Ovary (tissue), 3 donors: ENCODE results near the gene LEMD1.

Source experiments
- CTCF ChIP-seq, 3 donors: fragments of 450-650 bp in 2 of 3; fragments of 200-600 bp in 1 of 3; IDR thresholded peaks; one replicate each; pipeline versions ENCODE4 v1.5.1 to v1.8.0; 2016 to 2022; ENCODE audit warnings: antibody characterized with exemption in 3 of 3, mild to moderate bottlenecking in 1 of 3
- EP300 ChIP-seq: sonication (generic); formaldehyde crosslinking; IDR thresholded peaks from one replicate; pipeline ENCODE4 v1.6.1; 2017; ENCODE audit warnings: antibody characterized with exemption
- donor health status: DM: no; HTN: no; CAD: no.

DNA sequence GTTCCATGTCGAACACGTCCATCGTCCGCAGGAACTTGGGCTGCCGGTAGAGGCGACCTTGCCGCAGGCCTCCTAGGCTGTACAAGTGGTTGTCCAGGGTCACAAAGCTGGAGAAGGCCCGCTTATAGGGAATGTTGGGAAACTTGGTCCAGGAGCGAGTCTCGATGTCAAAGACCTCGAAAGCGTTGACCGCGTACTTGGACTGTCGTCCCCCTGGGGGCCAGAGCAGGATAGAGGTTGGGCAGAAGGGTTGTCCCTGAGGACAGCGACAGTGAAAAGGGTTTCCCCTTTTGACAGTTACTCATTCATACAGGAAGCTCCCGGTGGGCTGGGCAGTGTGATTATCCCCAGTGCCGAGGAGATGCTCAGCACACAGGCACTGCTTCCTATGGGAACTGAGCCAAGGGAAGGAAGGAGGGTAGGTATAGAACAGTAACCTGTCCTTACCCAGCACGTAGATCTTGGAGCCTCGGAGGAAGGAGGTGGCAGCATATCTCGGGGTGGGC is 82.6 kb downstream of the LEMD1 start:
- TF ChIP-seq CTCF (IDR thresholded peaks at IDR 0.05): no peak
- no peak for TF ChIP-seq EP300
